Epithelial cell of esophagus (primary cell): ENCODE measurements around the gene NEMP1.
A peak's percentile ranks its signal among the peaks of the same experiment; 100 is the strongest.

Source experiments
- DNase-seq: peaks from one replicate; pipeline ENCODE4 v3.0.0; 2010; ENCODE audit warnings: low read depth
- H3K4me3 ChIP-seq: 2 replicates; pipeline ENCODE4 v1.5.1; 2011; ENCODE audit warnings: mild to moderate bottlenecking, low read length, control low read depth
- CTCF ChIP-seq: IDR thresholded peaks from 2 replicates; pipeline ENCODE4 v1.5.1; 2011; ENCODE audit warnings: low read depth, mild to moderate bottlenecking, low read length, control low read depth, inconsistent platforms; ENCODE audit not compliant: insufficient read depth; ENCODE audit errors: missing control alignments

The NEMP1 gene

GRCh38 chr12:57039016-57039798, 39.4 kb downstream of the NEMP1 start:
- no peak overlapping the region for H3K4me3 ChIP-seq
- no peak for TF ChIP-seq CTCF
- DNase-seq, result no peak

DNA sequence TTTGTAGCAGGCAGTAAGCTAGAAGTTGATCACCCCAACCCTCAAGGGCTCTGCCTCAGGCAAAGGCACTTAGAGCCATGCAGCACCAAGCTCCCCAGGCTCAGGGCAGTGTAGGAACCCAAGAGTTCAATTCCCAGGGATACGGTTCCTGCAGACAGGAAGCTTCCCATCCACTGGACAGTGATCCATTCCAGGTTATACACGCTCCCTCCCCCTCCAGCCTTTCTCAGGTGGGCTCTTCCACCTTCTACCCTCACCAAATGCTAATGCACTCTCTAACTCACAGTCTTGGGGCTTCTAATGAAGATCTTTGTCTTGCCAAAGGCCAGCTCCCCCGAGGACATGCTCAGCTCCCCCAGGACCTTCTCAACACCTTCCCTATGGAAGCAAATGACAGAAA, 41.3 kb downstream of the NEMP1 start:
- no peak overlapping the region for H3K4me3 ChIP-seq
- no peak for TF ChIP-seq CTCF
- no peak for DNase-seq

- TF ChIP-seq CTCF, result no peak
- DNase-seq, result peak; percentile 63
- no peak overlapping the region for H3K4me3 ChIP-seq
Measured at GRCh38 chr12:57033431-57033830, 45.2 kb downstream of the NEMP1 start.

GRCh38 chr12:57031789-57032188, 46.8 kb downstream of the NEMP1 start:
- no peak for DNase-seq
- H3K4me3 ChIP-seq, result no peak overlapping the region
- no peak for TF ChIP-seq CTCF

DNA sequence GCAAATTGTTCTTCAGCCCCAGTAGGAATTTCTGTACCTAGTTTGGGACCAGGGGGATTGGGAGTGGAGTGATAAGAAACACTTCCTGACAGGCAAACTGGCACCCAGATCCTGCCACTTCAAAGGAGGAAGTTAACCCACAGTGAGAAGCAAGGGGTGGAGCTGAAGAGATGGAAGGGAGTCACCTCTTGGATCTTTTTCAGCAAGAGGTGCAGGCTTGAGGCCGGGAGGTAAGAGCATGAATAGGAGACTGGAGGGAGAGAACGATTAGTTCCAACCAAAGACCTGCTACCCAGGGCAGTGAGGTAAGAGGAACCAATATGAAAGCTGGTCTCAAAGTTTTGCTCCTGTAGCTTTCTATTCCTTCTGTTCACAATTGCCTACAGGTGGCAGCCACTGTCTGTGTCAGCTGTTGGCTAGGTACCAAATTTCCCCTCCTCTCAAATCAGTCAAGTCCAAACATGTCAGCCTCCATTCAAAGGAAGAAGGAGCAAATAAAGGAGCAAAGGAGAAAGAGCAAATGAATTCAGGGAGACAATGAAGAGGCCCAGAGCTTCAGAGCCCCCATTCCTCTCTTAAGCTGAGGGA, 47.4 kb downstream of the NEMP1 start:
- TF ChIP-seq CTCF, result peak; percentile 30
- no peak overlapping the region for H3K4me3 ChIP-seq
- DNase-seq, result peak; percentile 91

DNA sequence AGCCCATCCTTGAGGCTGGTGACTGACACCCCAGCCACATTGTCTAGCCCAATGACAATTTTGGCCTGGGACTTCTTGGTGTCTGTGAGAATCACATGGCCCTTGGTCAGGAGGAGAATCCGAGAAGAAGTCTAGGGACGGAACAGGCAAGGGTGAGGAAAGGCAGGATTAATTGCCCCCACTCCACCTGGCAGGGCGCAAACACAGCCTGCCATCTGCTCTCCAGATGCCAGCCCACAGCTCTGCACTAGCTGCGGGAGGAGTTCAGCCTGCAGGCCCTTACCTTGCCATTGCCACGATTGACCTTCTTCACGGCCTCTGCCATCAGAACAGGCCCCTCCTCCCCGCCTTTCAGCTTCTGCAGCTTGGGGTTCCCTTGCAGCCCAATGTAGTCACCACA, 49.1 kb downstream of the NEMP1 start:
- H3K4me3 ChIP-seq, result no peak overlapping the region
- no peak for DNase-seq
- TF ChIP-seq CTCF, result no peak

DNA sequence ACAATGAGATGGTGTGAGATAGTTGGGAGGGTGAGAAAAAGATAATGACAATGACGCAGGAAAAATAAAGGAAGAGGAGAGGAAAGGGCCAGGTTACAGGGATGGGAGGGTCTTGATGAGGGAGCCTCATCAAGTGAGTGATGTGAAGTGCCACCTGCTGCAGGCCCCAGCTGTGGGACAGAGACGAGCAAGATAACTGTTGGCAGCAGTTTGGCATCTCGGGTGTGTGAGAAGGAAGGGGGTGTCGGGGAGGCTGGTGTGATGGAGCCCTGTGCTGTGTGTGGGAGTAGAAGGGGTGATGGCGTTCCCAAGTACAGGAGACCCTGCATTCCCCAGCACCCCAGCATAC, 50.8 kb downstream of the NEMP1 start:
- no peak overlapping the region for H3K4me3 ChIP-seq
- no peak for TF ChIP-seq CTCF
- no peak for DNase-seq
